Adipose tissue (tissue), 3 donors: ENCODE measurements around the gene SLC25A10. TPM values are rescaled to one million over a fixed set of nuclear protein-coding genes. Genes with fewer than 3 reads are reported as not detected.
"Not testable (repeated sequence)": the region's sequence is repeated elsewhere in the genome, so short reads cannot be mapped to it uniquely, and the experiment has no call there.

ENCODE experiments used
- H3K27ac ChIP-seq: one replicate; pipeline ENCODE4 v1.5.1; 2013; ENCODE audit warnings: low read depth, low read length
- WGBS, 3 donors: extraction: QIAGEN DNeasy Blood & Tissue Kit; methylation state at CpG; one replicate each; pipeline ENCODE4 v1.1.7; 2013; 5-methylcytosine and 5-hydroxymethylcytosine counted together
- polyA plus RNA-seq, 3 donors: library from polyadenylated mRNA; stranded (reverse); fragments of 200-250 nt; gene quantifications; one replicate each; pipeline ENCODE4 v1.2.3, GENCODE V29; 2013
- donor health status: healthy with polysubstance abuse.
- donor health status: Bipolar disorder and iron deficiency.
- donor health status: healthy.

Gene SLC25A10
- polyA plus RNA-seq, 3 donors = 18.7 to 61.4 (median 43.2) TPM

DNA sequence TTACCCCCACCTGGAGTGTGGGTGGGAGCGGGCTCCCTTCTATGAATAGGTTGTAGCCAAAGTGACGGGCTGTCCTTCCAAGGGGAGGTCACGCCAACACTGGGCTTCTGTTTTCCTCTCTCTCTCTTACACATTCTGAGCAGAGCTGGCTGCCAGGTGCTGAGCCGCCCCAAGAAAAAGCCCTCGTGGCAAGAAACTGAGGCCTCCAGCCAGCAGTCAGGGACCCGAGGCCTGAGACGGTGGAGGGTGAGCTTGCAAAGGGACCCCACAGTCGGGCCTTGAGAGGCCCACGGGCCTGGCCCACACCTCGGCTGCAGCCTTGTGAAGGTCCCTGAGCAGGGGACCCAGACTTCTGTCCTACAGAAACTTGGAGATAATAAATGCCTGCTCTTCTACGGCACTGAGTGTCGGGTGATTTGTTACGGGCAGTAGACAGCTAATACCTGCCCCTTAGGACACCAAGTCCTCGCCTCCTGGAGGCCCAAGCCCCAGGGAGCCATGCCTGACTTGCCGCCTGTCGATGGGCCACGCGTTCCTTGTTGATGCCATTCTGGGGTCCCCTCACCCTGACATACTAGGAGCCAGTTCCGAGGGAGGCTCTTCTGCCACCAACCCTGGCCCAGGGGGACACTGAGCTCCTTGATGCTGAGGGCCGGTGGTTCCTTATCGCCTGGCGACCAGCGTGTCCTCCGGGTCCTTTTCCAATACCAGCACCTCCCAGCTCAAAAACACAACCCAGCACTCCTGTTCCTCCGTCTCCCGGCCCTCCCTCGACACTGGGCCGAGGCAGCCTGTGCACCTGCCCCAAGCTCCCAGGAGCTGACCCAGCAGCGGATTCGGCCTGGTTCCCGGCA is 26.1 kb downstream of the SLC25A10 start:
- H3K27ac ChIP-seq = no peak overlapping the region
- 84 to 91% (median 91%) methylated on average over 30 to 31 of the region's 31 CpGs for WGBS, 3 donors

DNA sequence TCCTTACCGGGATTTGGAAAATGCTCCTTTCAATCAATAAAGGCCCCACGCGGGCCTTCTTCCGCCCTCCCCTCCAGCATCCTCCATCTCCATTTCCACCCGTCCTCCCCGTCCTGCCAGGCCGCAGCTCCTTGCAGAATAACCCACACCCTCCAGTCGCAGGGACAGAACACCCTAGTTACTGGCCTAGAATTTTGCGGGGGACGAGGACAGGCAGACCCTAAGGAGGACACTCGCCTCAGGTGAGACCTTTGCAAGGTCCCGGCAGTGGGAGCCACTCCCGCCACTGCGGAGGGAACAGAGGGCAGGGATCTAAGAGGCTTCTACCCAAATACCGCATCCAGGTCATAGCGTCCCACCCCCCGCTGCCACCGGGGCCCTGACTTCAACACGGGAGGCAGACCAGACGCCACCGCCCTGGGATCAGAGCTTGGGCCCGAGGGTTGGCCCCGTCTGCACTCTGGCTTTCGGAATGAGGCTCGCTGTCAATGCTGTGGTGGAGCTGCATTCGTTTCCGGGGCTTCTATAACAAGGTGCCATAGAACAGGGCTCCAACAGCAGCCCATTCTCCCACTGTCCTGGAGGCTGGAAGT is 26.8 kb downstream of the SLC25A10 start:
- 86 to 87% (median 86%) methylated on average over 27 of the region's 27 CpGs for WGBS, 3 donors
- H3K27ac ChIP-seq = no peak overlapping the region

DNA sequence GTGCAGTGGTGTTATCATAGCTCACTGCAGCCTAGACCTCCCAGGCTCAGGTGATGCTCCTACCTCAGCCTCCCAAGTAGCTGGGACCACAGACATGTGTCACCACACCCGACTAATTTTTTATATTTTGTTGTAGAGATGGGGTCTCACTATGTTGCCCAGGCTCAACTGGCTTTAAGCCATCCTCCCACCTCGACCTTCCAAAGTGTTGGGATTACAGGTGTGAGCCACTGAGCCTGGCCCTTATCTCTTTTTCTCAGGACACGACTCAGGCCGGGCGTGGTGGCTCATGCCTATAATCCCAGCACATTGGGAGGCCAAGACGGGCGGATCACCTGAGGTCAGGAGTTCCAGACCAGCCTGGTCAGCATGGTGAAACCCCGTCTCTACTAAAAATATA is 27.5 kb downstream of the SLC25A10 start:
- not testable (repeated sequence) for H3K27ac ChIP-seq
- WGBS, 3 donors = 88 to 93% (median 92%) methylated on average over 8 of the region's 8 CpGs

DNA sequence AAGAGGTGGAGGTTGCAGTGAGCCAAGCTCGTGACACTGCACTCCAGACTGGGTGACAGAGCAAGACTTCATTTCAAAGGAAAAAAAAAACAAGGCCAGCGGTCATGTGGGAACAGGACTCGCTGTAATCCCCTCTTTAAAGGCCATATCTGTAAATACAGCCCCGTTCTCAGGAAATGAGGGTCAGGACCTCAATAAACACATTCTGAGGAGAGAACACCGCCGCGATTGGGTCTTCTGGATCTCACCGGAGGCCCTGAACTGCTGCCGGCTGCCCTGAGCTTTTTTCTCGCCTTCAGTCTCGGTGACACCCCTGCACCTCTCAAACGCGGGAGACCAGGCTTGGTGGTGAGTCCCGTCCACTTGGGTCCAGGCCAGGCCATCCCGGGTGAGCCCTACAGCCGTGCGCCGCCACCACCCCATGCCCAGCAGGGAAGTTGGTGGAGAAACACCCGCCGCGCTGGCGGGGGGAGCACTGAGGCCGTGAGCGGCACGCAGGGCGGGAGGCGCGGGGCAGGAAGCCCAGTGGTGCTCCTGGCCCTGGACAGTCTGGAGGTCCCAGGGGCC is 28.4 kb downstream of the SLC25A10 start:
- 21 to 56% (median 25%) methylated on average over 21 to 28 of the region's 28 CpGs for WGBS, 3 donors
- no peak overlapping the region for H3K27ac ChIP-seq

DNA sequence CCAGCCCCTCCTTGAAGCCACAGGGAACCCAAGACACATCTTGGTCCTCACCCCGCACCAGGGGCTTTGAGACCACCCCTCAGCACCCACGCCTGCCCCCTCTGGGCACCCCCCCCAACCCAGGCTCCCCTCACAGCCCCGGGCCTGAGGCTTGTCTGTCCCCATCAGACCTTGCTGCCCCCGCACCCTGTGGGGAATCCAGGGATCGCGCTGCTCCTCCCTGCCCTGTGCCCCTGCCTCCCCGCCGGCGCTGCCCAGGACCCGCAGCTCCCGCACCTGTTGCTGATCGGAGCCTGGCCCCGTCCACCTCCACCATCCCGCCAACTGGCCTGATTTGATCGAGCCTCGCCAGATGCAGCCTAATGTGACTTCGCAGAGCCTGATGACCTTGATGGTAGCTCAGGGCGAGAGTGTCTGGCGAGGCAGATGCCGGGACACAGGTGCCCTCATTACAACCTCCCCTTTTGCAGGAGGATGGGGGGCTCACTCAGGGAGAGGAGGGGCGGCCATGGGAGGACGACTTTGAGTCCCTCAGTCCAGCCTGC is 29.0 kb downstream of the SLC25A10 start:
- no peak overlapping the region for H3K27ac ChIP-seq

DNA sequence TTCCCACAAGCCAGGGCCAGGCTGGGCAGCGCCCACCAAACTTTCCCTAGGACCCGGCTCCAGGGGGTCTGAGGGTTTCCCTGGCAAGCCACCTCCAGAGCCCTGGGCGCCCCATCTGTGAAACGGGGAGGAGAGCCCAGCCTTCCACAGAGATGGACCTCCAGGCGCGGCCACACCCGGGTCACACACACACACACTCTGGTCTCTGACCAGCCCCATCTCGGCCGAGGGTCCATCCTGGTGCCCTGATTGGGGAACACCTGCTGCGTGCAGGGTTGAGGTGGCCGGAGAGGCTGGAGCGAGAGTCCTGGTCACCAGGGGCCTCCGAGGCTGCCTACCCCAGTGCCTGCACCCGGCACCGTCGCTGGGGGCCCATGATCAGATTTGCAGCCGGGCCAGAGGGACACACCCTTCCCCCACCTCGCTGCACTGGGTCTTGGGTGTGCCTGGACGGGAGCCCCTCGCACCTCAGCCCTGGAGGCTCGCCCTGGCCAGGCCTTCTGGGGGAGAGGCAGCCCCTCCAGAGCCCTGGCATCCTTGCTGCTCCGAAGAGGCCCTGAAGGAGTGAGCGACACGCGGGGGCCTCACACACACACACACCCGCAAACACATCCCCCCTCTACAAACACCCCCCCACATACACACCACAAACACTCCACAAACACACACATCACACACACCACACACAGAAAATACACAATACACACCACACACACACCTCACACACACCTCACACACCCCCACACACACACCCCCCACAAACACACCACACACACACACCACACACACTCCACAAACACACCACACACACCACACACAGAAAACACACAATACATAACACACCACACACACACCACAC is 29.7 kb downstream of the SLC25A10 start:
- H3K27ac ChIP-seq = no peak overlapping the region
- WGBS, 3 donors = 50% methylated on average over 24 to 26 of the region's 26 CpGs

More for the DNA sequence above, 29.0 kb downstream of the SLC25A10 start:
- 20 to 39% (median 25%) methylated on average over 19 to 22 of the region's 22 CpGs for WGBS, 3 donors

Other genes with a start within 250 kb of the SLC25A10 start
- 1,000 to 10,000 TPM; 1,930 to 3,527 (median 2,831) TPM for gene ACTG1, start 199.5 kb upstream of the SLC25A10 start, polyA plus RNA-seq
- gene FSCN2, start 183.9 kb upstream of the SLC25A10 start, polyA plus RNA-seq = 1 to 10 TPM in 2 of 3 donors, under 1 TPM in 1; 0.21 to 4.9 (median 1.0) TPM
- gene FAAP100, start 159.9 kb upstream of the SLC25A10 start, polyA plus RNA-seq = 10 to 100 TPM; 10.1 to 25.9 (median 22.4) TPM
- 10 to 100 TPM; 21.9 to 53.4 (median 30.8) TPM for gene NPLOC4, start 75.2 kb upstream of the SLC25A10 start, polyA plus RNA-seq
- gene TSPAN10, start 75.1 kb upstream of the SLC25A10 start, polyA plus RNA-seq = 1 to 10 TPM in 1 of 3 donors, under 1 TPM in 2; 0.79 to 1.3 (median 0.86) TPM
- 1 to 10 TPM in 1 of 3 donors, under 1 TPM in 2; 0.20 to 1.0 (median 0.45) TPM for gene PDE6G, start 55.7 kb upstream of the SLC25A10 start, polyA plus RNA-seq
- 10 to 100 TPM; 33.5 to 51.2 (median 40.5) TPM for gene OXLD1, start 45.7 kb upstream of the SLC25A10 start, polyA plus RNA-seq
- gene CCDC137, start 45.5 kb upstream of the SLC25A10 start, polyA plus RNA-seq = 10 to 100 TPM in 2 of 3 donors, 1 to 10 TPM in 1; 8.9 to 18.6 (median 11.3) TPM
- 10 to 100 TPM; 26.8 to 44.4 (median 41.1) TPM for gene ARL16, start 28.5 kb upstream of the SLC25A10 start, polyA plus RNA-seq
- 100 to 1,000 TPM in 1 of 3 donors, 10 to 100 TPM in 2; 57.6 to 118 (median 91.6) TPM for gene HGS, start 28.3 kb upstream of the SLC25A10 start, polyA plus RNA-seq
- 100 to 1,000 TPM in 2 of 3 donors, 10 to 100 TPM in 1; 81.3 to 134 (median 118) TPM for gene MRPL12, start 8.9 kb upstream of the SLC25A10 start, polyA plus RNA-seq
- gene GCGR, start 91.9 kb downstream of the SLC25A10 start, polyA plus RNA-seq = 1 to 10 TPM in 1 of 3 donors, under 1 TPM in 1, not detected in 1; 0.12 to 1.4 TPM
- gene MCRIP1, start 121.0 kb downstream of the SLC25A10 start, polyA plus RNA-seq = 100 to 1,000 TPM in 2 of 3 donors, 10 to 100 TPM in 1; 92.8 to 190 (median 116) TPM
- gene PPP1R27, start 122.8 kb downstream of the SLC25A10 start, polyA plus RNA-seq = under 1 TPM in 2 of 3 donors, not detected in 1; 0.15 to 0.58 TPM
- 1,000 to 10,000 TPM in 1 of 3 donors, 100 to 1,000 TPM in 2; 377 to 2,064 (median 453) TPM for gene P4HB, start 148.3 kb downstream of the SLC25A10 start, polyA plus RNA-seq
- 100 to 1,000 TPM; 133 to 351 (median 249) TPM for gene ARHGDIA, start 159.1 kb downstream of the SLC25A10 start, polyA plus RNA-seq
- 10 to 100 TPM; 20.0 to 46.4 (median 37.9) TPM for gene ALYREF, start 179.3 kb downstream of the SLC25A10 start, polyA plus RNA-seq
- 100 to 1,000 TPM; 160 to 319 (median 193) TPM for gene ANAPC11, start 179.4 kb downstream of the SLC25A10 start, polyA plus RNA-seq
- under 1 TPM in 2 of 3 donors, not detected in 1; 0.23 to 0.77 TPM for gene NPB, start 190.0 kb downstream of the SLC25A10 start, polyA plus RNA-seq
- gene PCYT2, start 199.1 kb downstream of the SLC25A10 start, polyA plus RNA-seq = 10 to 100 TPM; 30.4 to 76.4 (median 54.3) TPM
- 10 to 100 TPM; 12.6 to 19.6 (median 19.0) TPM for gene SIRT7, start 205.9 kb downstream of the SLC25A10 start, polyA plus RNA-seq
- 10 to 100 TPM in 2 of 3 donors, 1 to 10 TPM in 1; 5.2 to 13.9 (median 13.8) TPM for gene MAFG, start 215.5 kb downstream of the SLC25A10 start, polyA plus RNA-seq
- 10 to 100 TPM in 2 of 3 donors, 1 to 10 TPM in 1; 9.2 to 63.5 (median 34.9) TPM for gene PYCR1, start 225.0 kb downstream of the SLC25A10 start, polyA plus RNA-seq
- not detected for gene MYADML2, start 234.9 kb downstream of the SLC25A10 start, polyA plus RNA-seq
- under 1 TPM; 0.03 to 0.67 (median 0.31) TPM for gene NOTUM, start 248.9 kb downstream of the SLC25A10 start, polyA plus RNA-seq